Coronary artery (tissue), 2 donors: ENCODE results near the gene DLGAP5.

ENCODE experiments used
- DNase-seq: peaks from one replicate; pipeline ENCODE4 v3.0.0-alpha.2; 2017; ENCODE audit warnings: low spot score
- H3K27ac ChIP-seq, 2 donors: fragments of 200-600 bp; sonication (generic); one replicate each; pipeline ENCODE4 v1.5.1; 2016 to 2019
- H3K4me3 ChIP-seq: fragments of 200-600 bp; sonication (generic); 2 replicates; pipeline ENCODE4 v1.5.1; 2016; ENCODE audit warnings: mild to moderate bottlenecking, moderate library complexity
- TF ChIP-seq, protein P1 (sequence below): fragments of 200-600 bp; sonication (generic); IDR thresholded peaks from one replicate; pipeline ENCODE4 v1.5.1; 2019; ENCODE audit warnings: antibody characterized with exemption

The DLGAP5 gene

DNA sequence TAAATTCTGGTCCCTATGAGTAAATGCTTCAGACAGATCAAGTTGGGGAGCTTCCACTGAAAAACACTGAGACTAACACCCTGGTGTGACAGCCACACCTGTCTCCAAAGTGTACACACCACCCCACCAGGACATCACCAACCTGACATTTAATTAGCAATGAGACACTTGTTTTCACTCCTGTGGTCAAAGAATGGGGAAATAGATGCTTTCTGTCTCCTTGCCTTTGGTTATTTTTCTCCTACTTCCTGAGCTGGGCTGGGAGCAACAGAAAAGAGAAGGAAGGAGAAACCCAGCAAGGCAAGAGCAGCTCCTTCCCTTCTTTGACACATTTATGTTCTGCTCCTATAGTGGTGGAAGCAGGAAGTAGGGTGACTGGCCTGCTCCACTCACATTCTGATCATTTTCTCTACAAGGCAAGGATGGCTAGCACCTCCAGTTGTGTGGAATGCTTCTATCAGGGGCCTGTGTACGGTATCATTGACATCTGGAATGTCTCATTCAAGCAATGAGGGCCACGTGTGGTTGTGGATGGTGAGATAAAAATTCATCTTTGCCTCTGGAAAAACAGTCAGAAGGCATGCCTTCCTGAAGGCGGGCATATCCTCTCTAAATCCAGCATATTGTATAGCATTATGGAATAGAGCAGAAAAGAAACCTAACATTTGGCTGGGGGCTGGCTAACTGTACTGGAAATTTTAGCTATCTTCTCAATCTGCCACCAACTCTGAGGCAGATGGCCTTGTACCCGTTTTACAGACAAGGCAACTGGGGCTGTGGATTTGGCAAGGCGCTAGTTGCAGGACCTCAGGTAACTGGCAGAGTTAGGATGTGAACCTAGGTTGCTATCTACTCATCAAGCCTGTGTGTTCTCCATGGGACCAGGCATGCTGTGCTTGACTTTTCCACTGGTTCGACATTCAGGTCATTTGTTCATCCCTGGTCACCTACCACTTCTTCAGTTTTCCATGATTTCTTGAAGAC lies 87.1 kb downstream of the DLGAP5 start:
- TF ChIP-seq, protein P1, sequence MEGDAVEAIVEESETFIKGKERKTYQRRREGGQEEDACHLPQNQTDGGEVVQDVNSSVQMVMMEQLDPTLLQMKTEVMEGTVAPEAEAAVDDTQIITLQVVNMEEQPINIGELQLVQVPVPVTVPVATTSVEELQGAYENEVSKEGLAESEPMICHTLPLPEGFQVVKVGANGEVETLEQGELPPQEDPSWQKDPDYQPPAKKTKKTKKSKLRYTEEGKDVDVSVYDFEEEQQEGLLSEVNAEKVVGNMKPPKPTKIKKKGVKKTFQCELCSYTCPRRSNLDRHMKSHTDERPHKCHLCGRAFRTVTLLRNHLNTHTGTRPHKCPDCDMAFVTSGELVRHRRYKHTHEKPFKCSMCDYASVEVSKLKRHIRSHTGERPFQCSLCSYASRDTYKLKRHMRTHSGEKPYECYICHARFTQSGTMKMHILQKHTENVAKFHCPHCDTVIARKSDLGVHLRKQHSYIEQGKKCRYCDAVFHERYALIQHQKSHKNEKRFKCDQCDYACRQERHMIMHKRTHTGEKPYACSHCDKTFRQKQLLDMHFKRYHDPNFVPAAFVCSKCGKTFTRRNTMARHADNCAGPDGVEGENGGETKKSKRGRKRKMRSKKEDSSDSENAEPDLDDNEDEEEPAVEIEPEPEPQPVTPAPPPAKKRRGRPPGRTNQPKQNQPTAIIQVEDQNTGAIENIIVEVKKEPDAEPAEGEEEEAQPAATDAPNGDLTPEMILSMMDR, result no peak

DNA sequence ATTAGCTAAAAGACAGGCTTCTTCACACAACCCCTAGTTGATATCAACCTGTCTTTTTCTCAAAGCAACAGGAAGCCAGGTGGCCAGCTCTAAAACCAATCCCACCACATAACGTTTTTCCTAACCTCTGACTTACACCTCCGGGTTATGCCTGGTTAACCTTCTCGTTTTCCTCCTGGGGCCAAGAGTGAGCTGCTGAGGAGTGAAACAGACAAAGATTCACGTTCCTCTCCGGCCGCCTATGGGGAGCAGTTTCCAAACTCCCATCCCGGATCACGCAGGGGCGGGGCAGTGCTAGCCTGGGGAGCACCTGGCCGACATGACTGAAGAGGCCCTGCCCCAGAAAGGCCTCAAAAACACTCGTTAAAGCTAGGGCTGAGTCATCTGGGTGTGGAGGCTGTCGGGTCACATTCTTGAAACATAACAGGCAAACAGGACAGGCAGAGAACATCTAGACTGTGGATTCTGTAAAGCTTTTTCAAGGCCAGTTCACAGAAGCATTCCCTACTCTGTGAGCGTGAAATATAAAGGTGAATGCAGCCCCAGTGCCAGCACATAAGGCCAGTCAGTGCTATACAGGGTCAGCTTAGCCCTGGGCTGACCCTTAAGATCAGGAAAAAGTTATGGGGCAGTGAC lies 88.3 kb downstream of the DLGAP5 start:
- Histone ChIP-seq H3K27ac (peak overlapping the region; percentile 72 to 84), H3K4me3 (no peak overlapping the region)
- TF ChIP-seq, protein P1, result no peak
- peak; percentile 83 for DNase-seq

More for the DNA sequence above, 87.1 kb downstream of the DLGAP5 start:
- no peak for DNase-seq
- Histone ChIP-seq H3K4me3 (no peak overlapping the region), H3K27ac (peak overlapping the region; percentile 72 to 84)

DNA sequence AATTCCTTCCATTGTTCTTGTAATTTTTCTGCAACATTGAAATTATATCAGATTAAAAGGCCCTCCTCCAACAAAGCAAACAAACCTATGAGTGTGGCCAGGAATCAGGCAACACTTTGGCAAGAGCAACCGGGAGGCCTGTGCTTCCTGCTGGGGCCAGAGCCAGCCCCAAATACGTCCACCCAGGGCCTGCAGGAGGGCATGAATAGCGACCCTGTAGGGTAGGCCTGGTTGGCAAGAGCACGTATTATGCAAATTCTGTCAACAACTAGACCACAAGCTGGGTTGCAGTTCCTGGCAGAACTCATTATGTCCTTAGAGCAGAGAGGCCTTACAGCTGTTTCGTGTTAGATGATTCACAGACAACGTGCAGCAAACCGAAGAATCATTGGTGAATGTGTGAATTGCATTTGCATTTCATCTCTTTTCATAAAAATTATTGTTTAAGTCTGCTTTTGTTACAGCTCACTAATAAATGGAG lies 89.2 kb downstream of the DLGAP5 start:
- Histone ChIP-seq H3K4me3 (no peak overlapping the region), H3K27ac (peak overlapping the region; percentile 72 to 84)
- TF ChIP-seq, protein P1, result no peak
- peak; percentile 90 for DNase-seq

DNA sequence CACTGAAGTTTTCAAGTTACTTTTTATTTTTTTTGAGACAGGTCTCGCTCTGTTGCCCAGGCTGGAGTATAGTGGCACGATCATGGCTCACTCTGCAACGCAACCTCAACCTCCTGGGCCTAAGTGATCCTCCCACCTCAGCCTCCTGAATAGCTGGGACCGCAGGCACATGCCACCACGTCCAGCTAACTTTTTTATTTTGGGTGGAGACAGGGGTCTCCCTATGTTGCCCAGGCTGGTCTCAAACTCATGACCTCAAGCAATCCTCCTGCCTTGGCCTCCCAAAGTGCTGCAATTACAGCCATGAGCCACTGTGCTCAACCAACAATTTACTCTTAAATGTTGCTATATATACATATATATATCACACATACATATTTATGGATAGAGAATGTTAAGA lies 89.7 kb downstream of the DLGAP5 start:
- Histone ChIP-seq H3K4me3 (no peak overlapping the region), H3K27ac (peak overlapping the region; percentile 72 to 84)
- DNase-seq, result no peak
- TF ChIP-seq, protein P1, result no peak

DNA sequence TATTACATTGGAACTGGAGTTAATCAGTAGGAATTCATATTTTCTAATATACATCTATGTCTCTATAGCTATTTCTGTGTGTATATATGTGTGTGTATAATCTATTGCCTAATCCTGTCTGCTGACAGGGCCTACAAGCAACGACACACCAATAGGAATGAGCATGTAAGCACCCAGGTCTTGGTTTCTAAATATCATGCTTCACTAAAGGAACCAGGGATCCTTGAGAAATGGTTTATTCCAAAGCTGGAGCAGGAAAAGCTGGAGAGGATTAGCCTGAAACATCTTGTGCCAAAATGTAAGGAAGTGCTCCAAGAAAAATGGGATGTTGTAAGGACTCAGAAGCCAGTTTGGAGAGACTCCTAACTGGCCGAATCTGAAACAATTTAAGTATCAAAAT lies 91.6 kb downstream of the DLGAP5 start:
- no peak for DNase-seq
- Histone ChIP-seq H3K4me3 (no peak overlapping the region), H3K27ac (peak overlapping the region; percentile 41 to 46)
- TF ChIP-seq, protein P1, result no peak

DNA sequence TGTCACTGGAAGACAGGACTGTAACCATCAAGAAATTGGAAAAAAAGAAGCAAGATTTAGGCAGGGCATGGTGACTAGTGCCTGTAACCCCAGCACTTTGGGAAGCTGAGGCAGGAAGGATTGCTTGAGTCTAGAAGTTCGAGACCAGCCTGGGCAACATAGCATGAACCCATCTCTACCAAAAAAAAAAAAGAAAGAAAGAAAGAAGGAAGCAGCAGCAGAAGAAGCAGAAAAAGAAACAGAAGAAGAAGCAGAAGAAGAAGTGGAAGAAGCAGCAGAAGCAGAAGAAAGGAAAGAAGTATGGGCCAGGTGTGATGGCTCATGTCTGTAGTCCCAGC lies 92.9 kb downstream of the DLGAP5 start:
- DNase-seq, result no peak
- H3K27ac ChIP-seq, result peak overlapping the region; percentile 2 to 17
- no peak overlapping the region for H3K4me3 ChIP-seq
- TF ChIP-seq, protein P1, result no peak
